Hematopoietic multipotent progenitor cell treated with erythropoietin and hydrocortisone succinate and interleukin-3 and kit ligand, for 4 days (in vitro differentiated cells): ENCODE measurements around the gene XPO6.
A peak's percentile ranks its signal among the peaks of the same experiment; 100 is the strongest.

Source experiments
- DNase-seq: peaks from one replicate; pipeline ENCODE4 v3.0.0-alpha.2; 2015

Gene XPO6

DNA sequence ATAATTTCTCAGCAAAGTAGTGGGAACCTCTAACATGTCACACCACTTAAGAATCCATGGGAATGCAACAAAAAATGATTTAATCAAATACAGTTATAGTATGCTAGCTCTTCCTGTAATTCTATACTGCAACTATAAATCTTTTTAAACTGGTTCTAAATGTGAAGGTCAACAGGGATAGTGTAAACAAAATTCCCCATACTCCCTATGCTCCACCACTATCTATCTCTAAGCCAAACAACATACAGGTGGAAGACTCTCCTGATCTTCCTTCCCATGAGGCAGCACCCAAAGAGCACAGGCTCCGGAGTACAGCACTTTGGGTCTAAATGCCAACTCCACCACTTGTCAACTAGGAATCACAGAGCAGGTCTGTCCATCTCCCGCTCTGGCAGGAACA lies 4.4 kb downstream of the XPO6 start:
- no peak for DNase-seq

DNA sequence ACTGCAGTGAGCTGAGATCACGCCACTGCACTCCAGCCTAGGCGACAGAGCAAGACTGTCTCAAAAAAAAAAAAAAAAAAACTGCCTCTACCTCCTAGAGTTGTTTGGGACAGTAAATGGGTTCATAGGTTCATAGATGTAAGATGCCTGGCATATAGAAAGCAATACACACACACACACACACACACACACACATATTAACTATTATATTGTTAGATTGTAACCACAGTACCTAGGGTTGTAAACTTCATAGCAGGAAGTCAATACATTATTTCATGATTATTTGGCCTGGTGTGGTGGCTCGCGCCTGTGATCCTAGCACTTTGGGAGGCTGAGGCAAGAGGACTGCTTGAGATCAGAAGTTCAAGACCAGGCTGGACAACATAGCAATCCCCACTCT lies 5.8 kb downstream of the XPO6 start:
- no peak for DNase-seq

DNA sequence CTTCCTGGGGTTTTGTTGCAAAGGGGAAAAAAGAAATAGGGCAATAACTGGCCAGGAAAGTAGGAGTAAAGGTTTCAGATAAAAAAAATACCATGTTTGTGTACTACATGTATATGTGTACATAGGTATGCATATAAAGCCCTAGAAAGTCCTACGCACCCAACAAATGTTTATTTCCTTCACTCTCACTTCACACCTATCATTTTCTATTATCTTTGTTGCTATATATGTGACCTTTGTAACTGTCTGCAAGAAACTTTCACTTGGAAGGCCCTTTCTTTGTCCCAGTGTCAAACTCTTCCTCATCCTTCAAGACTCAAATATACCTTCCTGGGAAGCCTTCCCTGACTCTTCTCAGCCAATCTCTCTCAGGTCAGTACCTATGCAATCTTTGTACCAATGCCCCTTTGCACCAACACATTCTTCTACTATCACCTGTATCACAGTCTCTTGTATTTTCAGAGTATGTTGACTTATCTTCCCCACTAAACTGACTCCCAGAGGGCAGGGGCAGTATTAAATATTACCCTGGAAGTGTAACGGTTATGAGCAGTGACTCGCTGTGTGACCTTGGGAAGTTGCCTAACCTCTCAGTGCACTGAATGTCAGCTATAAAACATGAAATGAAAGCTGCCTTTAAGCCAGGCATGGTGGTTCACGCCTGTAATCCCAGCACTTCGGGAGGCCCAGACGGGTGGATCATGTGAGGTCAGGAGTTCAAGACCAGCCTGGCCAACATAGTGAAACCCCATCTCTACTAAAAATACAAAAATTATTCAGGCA lies 6.5 kb downstream of the XPO6 start:
- DNase-seq, result no peak

DNA sequence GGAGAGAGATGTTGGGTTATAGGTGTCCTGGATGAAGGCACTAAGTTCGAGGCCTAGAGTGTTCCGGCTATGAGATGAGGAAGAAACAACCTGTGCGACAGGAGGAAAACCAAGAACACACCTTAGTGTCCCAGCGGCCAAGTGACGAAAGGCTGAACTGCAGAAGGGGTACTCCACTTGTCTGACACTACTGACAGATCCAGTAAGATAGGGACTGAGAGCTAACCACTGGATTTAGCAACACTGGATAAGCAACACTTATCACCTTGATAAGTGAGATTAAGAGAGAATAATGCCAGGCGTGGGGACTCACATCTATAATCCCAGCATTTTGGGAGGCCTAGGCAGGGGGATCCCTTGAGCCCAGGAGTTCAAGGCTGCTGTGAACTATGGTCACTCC lies 7.1 kb downstream of the XPO6 start:
- peak; percentile 42 for DNase-seq

DNA sequence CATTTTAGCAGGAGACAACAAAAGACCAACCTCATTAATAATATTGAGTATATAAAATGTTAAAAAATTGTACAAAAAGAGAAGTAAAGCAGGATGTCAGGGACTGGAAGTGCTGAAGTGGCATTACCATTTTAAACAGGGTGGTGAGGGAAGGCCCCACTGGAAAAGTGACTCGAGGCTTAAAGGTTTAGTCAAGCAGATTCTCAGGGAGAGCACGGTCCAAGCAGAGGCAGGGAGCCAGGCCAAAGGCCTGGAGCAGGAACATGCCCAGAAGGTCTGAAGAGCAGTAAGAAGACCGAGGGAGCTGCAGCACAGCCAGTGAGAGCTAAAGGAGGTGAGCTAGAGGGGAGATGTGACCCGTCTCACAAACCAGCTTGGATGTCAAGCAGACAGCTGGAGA lies 7.6 kb downstream of the XPO6 start:
- DNase-seq, result no peak

DNA sequence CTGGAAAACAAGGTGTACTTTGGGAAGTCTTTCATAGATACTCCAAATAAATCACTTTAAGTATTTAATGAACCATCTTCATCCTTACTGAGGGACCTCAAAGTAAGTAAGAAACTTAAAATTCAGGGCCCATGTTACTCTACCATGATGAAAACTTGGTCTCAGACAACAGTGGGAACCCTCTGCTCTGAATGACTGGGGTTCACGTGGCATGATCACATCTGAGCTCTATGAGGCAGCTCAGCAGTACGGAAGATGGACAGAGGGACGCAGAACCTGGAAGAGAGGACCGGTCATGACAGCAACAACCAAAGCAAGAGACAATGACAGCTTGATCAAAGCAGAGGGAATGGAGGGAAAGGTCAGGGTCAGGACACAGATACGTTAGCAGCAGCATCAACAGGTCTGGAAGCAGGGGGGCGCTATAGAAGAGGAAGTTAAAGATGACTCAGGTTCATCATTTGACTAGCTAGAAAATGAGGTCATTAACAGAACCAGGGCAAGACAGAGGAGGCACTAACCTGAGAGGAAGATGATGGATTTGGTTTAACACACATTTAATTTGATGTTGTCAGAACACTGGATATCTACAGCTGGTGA lies 9.5 kb downstream of the XPO6 start:
- DNase-seq, result peak; percentile 46

DNA sequence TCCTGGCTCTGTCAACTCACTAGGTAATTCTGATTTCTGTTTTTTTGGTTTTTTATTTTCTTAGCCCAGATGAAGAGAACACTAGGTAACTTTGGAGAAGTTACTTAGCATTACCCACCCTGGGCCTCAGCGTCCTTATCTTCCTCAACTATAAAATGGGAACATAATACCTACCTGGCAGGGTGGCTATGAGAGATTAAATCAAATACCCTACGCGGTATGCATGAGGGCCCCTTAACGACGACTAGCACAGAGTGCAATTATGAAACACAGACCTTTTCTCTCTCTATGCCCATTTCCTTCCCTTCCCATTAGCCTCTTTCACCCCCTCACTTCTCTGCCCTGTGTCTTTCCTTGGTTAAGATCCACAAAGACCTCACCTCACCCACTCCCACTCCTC lies 11.1 kb downstream of the XPO6 start:
- no peak for DNase-seq

DNA sequence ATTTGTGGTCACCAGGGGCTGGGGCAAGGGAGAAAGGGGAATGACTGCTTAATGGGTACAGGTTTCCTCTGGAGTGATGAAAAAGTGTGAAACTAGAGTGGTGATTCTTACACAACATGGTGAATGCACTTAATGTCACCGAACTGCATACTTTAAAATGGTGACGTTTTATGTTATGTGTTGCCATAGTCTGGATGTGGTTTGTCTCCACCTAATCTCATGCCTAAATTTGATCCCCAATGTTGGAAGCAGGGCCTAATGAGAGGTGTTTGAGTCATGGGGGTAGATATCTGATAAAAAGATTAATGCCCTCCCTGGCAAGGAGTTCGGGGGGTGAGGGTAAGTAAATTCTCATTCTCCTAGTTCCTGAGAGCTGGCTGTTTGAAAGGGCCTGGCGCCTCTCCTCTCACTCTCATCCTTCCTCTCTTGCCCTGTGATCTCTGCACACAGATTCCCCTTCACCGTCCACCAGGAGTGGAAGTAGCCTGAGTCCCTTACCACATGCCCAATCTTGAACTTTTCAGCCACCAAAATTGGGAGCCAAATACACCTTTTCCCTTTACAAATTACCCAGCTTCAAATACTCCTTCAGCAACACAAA lies 15.3 kb downstream of the XPO6 start:
- DNase-seq, result no peak

DNA sequence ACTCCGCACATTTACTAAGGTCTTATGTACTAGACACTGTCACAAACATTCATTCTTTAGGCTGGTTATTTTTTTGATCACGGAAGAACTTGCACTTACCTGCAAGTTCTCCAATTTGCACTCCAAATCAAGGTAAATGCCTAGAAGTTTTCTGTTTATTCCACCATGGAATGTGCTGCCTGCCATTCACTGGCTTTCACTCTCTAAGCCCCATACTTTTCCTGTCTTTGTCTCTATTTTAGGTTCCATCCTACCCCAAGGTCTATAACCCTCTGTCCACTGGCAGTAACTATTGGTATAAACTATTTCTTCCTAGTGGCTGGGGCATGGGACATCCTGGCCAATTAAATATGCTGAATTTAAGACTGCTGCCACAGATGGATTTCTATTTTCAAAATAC lies 15.9 kb downstream of the XPO6 start:
- DNase-seq, result no peak

DNA sequence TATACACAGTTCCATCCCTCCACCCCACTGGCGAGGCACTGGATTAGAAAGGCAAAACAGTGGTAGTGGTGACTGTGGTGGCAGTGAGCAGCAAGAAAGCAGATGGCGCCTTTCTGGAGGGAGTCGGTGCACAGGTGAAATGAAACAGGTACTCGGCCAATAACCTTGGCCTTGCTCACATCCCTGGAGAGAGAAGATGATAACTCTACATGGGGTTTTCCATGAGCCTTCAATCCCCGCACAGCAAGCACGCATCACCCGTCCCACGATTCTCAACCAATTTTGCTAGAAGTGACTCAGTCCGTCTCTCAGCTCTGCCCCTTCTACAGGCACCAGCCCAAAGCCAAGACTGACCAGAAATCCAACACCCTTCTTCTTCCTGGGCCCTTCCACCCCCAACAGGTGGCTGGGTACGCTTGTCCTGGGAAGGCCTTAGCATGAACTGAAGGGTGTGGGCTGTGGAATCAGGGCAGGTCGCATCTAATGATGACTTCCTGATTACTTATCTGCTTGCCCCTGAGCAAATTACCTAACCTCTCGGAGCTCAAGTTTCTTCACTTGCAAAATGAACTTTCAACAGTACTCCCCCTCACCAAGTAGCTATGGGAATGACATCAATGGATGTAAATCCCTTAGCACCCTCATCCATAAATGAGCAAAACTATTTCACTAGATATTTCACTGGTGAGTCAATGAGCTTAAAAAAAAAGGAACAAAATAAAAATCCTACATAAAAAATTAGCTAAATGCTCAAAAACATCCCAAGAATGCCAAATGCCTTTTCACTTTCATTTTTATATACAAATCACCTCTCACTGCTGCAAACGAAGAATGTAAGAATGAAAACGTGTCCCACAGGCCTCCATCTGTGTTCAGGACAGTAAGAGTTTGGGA lies 18.0 kb downstream of the XPO6 start:
- DNase-seq, result no peak

DNA sequence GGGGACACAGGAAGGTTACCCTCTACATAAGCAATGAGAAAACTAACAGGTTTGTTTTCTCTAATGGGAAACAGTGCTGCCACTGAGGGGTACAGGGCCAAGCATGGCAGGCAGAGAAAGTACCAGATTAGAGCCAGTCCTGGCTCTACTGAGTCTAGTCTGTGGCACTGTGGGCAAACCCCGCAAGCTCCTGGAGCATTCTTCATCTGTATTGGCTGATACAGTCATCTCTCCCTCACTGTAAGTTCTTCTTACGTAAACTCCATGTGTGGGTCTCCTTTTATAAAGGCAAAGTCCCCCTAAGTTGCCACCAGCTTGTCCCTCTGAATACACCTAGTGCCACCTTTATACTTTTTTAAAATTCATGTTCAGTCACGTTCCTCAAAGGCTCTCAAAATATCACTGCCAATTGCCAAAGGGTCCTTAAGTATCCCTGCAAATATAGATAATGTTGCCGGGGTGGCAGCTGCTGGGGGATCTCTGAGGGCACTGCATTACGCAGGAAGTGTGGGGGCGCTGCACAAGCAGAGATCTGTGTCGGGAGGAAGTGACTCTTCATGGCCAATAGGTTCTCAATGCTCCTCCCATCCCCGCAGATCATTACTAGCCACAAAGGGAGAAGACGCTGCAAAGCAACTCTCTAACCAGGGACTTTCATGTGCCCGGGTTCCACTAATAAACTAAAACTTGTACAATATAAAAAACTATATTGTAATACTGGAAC lies 18.8 kb downstream of the XPO6 start:
- peak; percentile 89 for DNase-seq

DNA sequence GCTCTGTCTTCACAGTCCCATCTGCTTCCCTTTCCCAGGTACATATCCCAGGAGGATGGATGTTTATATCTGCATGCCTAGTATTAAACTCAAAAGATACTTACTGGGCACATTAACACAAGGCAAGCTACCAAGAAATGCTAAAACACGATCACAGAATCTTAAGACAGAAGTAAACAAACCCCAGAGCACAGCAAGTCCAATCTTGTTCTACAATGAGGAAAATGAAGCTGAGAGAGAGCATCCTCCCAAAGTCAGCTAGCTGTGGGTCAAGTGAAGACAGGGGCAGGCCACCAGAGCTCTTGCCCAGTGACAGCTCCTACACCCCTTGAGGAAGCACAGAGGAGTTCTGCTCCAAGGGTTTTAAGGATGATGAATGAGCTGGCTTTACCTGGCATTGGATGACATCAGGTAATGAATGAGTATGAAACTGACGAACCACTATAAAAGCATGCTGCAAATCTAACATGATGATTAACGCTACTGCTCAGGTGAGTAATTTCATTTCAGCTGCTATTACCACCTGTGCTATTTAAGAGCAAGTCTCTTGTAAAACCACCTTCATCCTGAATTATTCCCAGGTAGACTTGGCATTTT lies 20.3 kb downstream of the XPO6 start:
- DNase-seq, result no peak

DNA sequence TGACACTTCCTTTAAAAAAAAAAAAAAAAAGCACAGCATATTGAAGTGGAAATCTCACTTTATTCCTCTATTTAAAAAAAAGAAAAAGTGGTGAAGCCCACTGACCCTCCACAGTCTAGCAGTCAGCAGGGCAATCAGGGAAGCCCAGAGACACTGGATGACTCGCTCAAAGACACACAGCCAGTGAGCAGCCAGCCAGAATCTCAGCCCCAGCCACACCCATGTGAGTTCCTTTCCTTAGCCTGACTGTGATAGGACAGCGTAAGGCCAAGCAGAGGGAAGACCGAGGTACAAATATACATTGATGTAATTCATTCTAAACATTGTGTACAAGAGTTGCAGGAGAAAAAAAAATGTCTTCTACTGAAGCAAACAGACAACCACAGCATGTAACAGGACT lies 22.5 kb downstream of the XPO6 start:
- DNase-seq, result peak; percentile 42

DNA sequence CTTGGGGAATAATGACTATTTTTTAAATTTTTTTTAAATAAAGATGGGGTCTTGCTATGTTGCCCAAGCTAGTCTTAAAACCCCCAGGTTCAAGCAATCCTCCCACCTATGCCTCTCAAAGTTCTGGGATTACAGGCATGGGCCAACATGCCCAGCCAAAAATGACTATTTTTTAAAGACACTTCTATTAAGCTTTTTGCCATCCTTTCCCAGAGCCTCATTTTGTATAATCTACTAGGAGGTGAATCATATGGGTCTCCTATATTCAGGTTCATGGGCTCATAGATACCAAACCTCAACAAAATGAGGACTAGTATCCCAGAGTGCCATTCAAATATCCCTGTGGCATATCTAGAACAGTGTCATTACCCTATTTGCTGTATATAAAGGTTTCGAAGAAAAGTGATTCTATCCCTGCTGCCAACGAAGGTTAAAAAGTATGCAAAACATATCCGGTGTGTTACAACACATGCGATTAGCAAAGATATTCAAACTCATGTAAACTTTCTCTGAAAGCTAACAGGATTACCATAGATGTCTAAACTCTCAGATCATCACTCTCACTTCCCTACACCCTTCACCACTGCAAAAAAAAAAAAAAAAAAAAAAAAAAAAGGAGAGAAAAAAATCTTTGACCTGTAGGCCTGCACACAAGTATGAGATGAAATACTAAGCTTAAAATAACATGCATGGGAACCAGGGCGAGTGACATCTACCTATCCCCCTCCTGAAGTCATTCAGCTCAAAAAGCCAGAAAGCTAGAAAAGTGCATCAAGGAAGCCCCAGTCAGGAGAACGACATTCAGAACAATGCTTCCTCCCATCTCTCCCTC lies 23.5 kb downstream of the XPO6 start:
- DNase-seq, result no peak

DNA sequence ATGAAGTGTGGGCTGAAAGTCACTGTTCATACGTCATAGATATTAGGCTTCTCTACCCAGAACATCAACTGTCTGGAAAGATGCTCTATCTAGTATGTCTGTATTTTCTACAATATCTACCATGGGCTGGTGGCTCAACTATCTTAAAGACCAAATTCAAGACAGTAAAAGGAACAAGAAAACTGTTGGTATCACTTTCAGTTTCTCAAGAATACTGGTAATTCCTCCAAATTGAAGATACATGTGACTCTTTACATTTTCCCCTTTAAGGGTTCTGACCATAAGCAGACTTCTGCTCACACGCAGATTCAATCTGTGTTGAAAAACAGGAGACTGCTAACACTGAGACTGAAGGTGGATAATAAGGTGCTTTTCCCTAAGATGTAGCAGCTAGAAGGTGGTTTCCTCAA lies 24.2 kb downstream of the XPO6 start:
- DNase-seq, result no peak

DNA sequence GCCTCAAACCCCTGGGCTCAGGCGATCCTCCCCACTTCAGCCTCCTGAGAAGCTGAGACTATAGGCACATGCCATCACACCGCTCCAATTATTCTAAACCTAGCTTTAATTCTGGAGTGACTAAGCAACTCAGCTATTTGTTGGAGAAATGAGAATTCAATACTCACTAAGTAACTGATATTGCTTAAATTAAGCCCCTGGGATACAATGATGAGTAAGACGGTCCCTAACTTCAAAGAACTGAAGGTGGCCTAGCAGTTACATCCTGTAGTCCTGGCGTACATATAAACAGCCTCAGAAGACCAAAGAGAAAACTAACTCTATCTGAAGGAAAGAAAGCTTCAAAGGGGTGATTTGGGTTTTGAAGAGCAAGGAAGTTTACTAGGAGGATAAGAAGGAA lies 25.0 kb downstream of the XPO6 start:
- DNase-seq, result no peak

DNA sequence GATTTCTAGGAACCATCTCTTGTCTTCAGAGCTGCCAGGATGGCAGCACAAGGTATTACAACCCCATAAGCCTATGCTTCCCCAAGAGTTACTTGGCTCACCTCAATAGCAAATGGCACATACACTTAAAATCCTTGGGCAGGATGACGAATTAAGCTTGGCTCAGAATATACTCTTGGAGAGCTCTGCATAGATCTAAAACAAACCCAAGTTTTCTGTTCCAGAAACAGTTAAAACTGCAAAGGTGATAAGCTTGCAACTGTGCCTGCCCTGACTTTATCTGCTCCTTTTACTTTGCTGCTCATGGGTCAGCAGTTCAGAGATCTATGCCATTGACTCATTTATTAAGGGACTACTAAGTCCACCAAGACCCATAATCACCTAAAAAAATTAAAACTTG lies 26.1 kb downstream of the XPO6 start:
- no peak for DNase-seq

DNA sequence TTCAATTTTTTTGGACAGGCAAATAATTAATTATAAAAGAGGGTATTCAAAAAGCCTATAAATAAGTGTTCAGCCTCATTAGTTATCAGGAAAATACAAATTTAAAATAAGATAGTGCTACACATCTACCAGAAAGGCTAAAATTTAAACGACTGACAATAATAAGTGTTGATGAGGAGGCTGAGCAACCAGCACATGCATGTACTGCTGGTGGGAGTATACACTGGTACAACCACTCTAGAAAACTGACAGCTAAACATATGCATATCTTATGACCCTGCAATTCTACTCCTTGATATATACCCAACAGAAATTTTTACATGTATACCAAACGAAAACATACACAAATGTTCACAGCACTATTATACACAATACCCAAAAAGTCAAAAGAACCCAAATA lies 27.1 kb downstream of the XPO6 start:
- no peak for DNase-seq

DNA sequence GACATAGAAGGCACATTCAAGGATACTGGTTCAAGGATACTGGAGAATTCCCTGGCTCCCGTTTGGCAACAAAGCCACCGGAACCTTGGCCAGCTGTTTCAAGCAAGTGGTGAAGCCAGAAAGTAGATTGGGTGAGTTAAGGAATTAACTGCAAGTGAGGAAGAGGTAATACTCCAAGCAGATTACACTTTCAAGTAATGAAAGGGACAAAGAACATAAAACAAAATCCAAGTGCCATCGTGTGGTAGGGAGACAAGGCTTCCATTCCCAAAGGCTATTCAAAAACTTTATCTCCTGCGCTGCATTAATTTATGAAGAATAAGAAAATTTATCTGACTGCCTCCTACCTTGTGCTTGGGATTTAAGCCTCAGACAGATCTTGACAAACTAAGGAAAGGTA lies 27.8 kb downstream of the XPO6 start:
- DNase-seq, result no peak

DNA sequence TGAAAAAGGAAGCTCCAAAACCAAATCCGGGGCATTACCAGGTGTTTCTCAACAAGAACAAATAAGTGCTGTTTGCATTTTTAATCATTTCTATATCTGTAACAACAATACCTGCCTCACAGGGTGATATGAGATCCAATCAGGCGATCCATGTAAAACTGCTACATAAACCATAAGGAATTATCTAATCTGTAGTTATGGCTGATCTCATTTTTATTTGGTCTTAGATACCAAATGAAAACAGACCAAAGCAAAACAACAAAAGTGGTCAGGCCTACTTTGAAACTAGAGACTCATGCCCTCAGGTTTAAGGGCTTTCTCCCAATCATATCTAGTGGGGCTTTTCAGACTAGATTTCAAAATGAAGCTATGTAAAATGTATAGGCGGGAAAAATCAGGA lies 28.3 kb downstream of the XPO6 start:
- no peak for DNase-seq

DNA sequence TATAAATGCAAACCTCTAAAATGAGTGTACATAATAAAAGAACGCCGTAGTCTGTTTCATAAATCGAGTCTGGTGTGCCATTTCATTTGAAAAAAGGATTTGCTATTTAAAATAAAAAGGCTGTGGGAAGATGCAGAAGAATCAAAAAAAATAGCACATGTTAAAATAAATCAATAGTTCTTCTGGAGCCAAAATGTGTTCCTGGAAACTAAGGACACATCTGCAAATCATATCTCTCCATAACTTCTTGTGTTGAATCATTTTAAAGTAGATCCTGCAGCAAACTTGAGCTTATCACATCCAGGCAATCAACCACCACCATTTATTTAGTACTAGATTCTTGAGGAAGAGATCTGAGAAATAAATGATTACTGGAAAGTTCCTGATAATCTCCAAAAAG lies 29.0 kb downstream of the XPO6 start:
- DNase-seq, result no peak

DNA sequence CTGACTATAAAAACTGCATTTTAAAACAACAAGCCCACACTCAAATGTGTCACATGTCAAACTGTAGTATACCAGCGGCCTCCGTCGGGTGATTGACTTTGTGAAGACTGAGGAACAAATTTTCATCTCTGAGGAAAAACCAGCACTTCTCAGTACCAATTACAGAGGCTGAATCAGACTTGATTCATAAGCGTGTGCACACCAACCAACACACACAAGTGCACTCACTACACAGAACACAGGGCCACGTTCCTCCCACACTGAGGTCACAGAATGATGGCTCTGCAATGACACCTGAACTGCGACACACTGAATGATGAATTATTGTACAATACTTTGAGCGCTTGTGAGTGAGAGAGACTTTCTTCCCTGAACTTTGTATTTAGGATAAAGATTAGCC lies 29.6 kb downstream of the XPO6 start:
- no peak for DNase-seq
